GM10266 (cell line): ENCODE measurements around the gene SLC6A19.

Experiments used
- DNase-seq: peaks from one replicate; pipeline ENCODE4 v3.0.0; 2012; ENCODE audit errors: extremely low spot score
- CTCF ChIP-seq: IDR thresholded peaks from 2 replicates; pipeline ENCODE4 v1.5.1; 2012; ENCODE audit warnings: mild to moderate bottlenecking, low read depth; ENCODE audit not compliant: control insufficient read depth, insufficient read depth; ENCODE audit errors: missing control alignments

Gene SLC6A19

DNA sequence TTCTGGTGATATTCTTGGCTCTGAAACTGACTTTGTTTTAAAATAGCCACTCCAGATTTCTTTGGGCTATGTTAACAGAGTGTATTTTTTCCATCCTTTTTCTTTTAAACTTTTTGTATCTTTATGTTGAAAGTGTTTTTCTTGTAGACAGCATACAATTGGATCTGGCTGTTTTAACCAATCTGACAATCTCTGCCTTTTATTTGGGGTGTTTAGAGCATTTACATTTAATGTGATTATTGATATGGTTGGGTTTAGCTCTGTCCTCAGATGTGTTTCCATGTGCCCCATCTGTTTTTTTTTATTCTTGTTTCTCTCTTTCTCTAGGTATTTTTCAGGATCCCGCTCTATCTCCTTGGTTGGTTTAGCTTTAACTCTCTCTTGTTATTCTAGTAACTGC, 34.4 kb downstream of the SLC6A19 start:
- no peak for TF ChIP-seq CTCF
- DNase-seq: no peak

DNA sequence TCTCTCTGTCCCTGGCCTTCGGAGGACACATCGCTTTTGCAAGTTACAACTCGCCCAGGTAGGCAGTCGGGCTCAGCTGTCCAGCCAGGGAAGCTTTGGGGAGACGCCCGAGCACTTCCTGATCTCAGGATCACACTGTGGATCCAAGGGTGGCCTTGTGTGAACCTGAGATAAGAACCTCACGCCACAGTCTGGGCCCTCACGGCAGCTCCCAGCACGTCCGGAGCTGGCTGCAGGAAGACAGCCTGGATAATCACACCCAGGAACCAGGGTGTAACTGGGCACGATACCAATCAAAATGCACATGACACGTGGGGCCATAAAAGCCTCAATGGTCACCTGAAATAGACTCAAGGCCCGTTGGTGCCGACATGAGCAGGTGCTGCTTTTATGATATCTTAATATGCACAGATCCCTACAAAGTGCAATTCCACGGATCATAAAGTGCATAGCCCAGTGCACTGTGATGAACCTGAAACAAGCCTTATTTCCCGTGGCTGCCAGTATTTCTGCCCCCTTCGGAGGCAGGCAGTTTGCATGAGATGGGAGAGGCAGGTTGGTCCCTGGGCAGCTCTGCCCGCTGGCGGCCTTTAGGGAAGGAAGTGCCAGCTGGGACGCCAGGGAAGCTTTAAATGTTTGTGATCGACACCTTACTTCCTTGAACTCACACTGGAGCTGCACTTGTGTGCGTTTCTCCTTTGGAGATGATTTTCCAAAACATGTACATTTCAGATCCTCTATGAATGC, 38.3 kb downstream of the SLC6A19 start:
- DNase-seq: no peak
- TF ChIP-seq CTCF: no peak

- TF ChIP-seq CTCF: no peak
- DNase-seq: no peak
These were observed 39.3 kb downstream of the SLC6A19 start for GRCh38 chr5:1240496-1241260.

- TF ChIP-seq CTCF: no peak
- DNase-seq: no peak
These were observed 40.2 kb downstream of the SLC6A19 start for GRCh38 chr5:1241509-1242080.

- no peak for DNase-seq
- no peak for TF ChIP-seq CTCF
These were observed 41.5 kb downstream of the SLC6A19 start for GRCh38 chr5:1242733-1243486.

- DNase-seq: no peak
- TF ChIP-seq CTCF: no peak
These were observed 42.2 kb downstream of the SLC6A19 start for GRCh38 chr5:1243487-1244130.
